ENCODE data around the gene REXO4. TPM values are rescaled to one million over a fixed set of nuclear protein-coding genes. Genes with fewer than 3 reads are reported as not detected.
A peak's percentile ranks its signal among the peaks of the same experiment; 100 is the strongest.

Gene REXO4
- total and polyA plus RNA-seq, 2 of the 13 experiments (the other 11 are each of a cell fraction or from before 2014, with no cell fraction given), result 18.5 to 30.4 TPM

GRCh38 chr9:133356391-133357091 is 61.3 kb downstream of the REXO4 start, which contains the start of the genes SURF1 and SURF2 (continued):
- TF ChIP-seq CSRNP2 (CRISPR knock-in tag; conservative IDR thresholded peaks at IDR 0.05; ENCODE audit: low read depth), result no peak
- TF ChIP-seq SALL2 (CRISPR knock-in tag; IDR thresholded peaks at IDR 0.05), result peak; percentile 74
- 0 out of 2 replicates have a peak, but pooled peaks have one; percentile 37 for TF ChIP-seq ZNF761 (CRISPR knock-in tag; conservative IDR thresholded peaks at IDR 0.05)
- no peak for TF ChIP-seq ZNF160 (CRISPR knock-in tag; IDR thresholded peaks at IDR 0.05)
- TF ChIP-seq ZNF547 (CRISPR knock-in tag; IDR thresholded peaks at IDR 0.05), result peak; percentile 78
- no peak for TF ChIP-seq ZNF143 (CRISPR knock-in tag; IDR thresholded peaks at IDR 0.05)
- TF ChIP-seq REXO4 (CRISPR knock-in tag; IDR thresholded peaks at IDR 0.05; ENCODE audit: borderline replicate concordance), result no peak
- TF ChIP-seq ZMAT3 (CRISPR knock-in tag; conservative IDR thresholded peaks at IDR 0.05), result 0 out of 2 replicates have a peak, but pooled peaks have one; percentile 40
- TF ChIP-seq ZNF33B (CRISPR knock-in tag; IDR thresholded peaks at IDR 0.05), result no peak
- TF ChIP-seq TFDP2 (CRISPR knock-in tag; IDR thresholded peaks at IDR 0.05), result peak; percentile 30; the same call in 1 of the 2 replicates
- TF ChIP-seq ZNF720 (CRISPR knock-in tag; IDR thresholded peaks at IDR 0.05), result no peak
- no peak for TF ChIP-seq MTF2 (CRISPR knock-in tag; IDR thresholded peaks at IDR 0.05; ENCODE audit: borderline replicate concordance)
- peak; percentile 27; the same call in 1 of the 2 replicates for TF ChIP-seq ETV5 (CRISPR knock-in tag; IDR thresholded peaks at IDR 0.05; ENCODE audit: borderline replicate concordance)
- no peak; the same call in 1 of the 2 replicates for TF ChIP-seq MAZ (IDR thresholded peaks at IDR 0.05; ENCODE audit: borderline replicate concordance, low read depth, low read length)
- TF ChIP-seq MAZ (CRISPR knock-in tag; IDR thresholded peaks at IDR 0.05; ENCODE audit: low read depth), result no peak
- peak; percentile 55 for TF ChIP-seq ELF1 (CRISPR knock-in tag; IDR thresholded peaks at IDR 0.05)
- TF ChIP-seq ZNF564 (CRISPR knock-in tag; IDR thresholded peaks at IDR 0.05), result no peak
- peak; percentile 87 for TF ChIP-seq THAP11 (CRISPR knock-in tag; IDR thresholded peaks at IDR 0.05)
- no peak for TF ChIP-seq NR2F1 (CRISPR knock-in tag; IDR thresholded peaks at IDR 0.05)
- peak; percentile 63 for TF ChIP-seq PHF8 (CRISPR knock-in tag; IDR thresholded peaks at IDR 0.05)
- no peak for TF ChIP-seq ZNF772 (CRISPR knock-in tag; IDR thresholded peaks at IDR 0.05)
- peak; percentile 57; the same call in 1 of the 2 replicates for TF ChIP-seq ZNF230 (CRISPR knock-in tag; IDR thresholded peaks at IDR 0.05)
- no peak for TF ChIP-seq ZNF75D (CRISPR knock-in tag; IDR thresholded peaks at IDR 0.05; ENCODE audit: borderline replicate concordance)
- TF ChIP-seq MXD4 (CRISPR knock-in tag; IDR thresholded peaks at IDR 0.05), result peak; percentile 81
- 0 out of 2 replicates have a peak, but pooled peaks have one; percentile 54 for TF ChIP-seq ZSCAN31 (CRISPR knock-in tag; IDR thresholded peaks at IDR 0.05; ENCODE audit: low read depth)
- no peak for TF ChIP-seq REPIN1 (CRISPR knock-in tag; IDR thresholded peaks at IDR 0.05; ENCODE audit: borderline replicate concordance, low read depth)
- 0 out of 2 replicates have a peak, but pooled peaks have one; percentile 63 for TF ChIP-seq ZNF414 (CRISPR knock-in tag; IDR thresholded peaks at IDR 0.05)
- TF ChIP-seq ZNF713 (CRISPR knock-in tag; IDR thresholded peaks at IDR 0.05), result no peak
- no peak for TF ChIP-seq ZNF616 (CRISPR knock-in tag; IDR thresholded peaks at IDR 0.05; ENCODE audit: low read depth)
